Measurements from ENCODE around the gene AMIGO1. TPM values are rescaled to one million over a fixed set of nuclear protein-coding genes. Genes with fewer than 3 reads are reported as not detected.

The AMIGO1 gene
- polyA plus RNA-seq, 1 donor = 6.2 TPM

Other genes with a start within 250 kb of the AMIGO1 start
- 29.8 TPM for gene PSRC1, start 226.6 kb downstream of the AMIGO1 start, polyA plus RNA-seq (ENCODE audit: insufficient read length)
- gene MYBPHL, start 202.7 kb downstream of the AMIGO1 start, polyA plus RNA-seq (ENCODE audit: insufficient read length) = 0.37 TPM
- gene SORT1, start 111.8 kb downstream of the AMIGO1 start, polyA plus RNA-seq (ENCODE audit: insufficient read length) = 66.4 TPM
- gene PSMA5, start 83.3 kb downstream of the AMIGO1 start, polyA plus RNA-seq (ENCODE audit: insufficient read length) = 120 TPM
- gene SYPL2, start 43.2 kb downstream of the AMIGO1 start, polyA plus RNA-seq (ENCODE audit: insufficient read length) = 13.4 TPM
- gene ATXN7L2, start 25.8 kb downstream of the AMIGO1 start, polyA plus RNA-seq (ENCODE audit: insufficient read length) = 10.4 TPM
- 9.7 TPM for gene CYB561D1, start 15.6 kb downstream of the AMIGO1 start, polyA plus RNA-seq (ENCODE audit: insufficient read length)
- gene GPR61, start 30.1 kb upstream of the AMIGO1 start, polyA plus RNA-seq (ENCODE audit: insufficient read length) = 1.1 TPM
- 13.1 TPM for gene GNAI3, start 38.9 kb upstream of the AMIGO1 start, polyA plus RNA-seq (ENCODE audit: insufficient read length)
- gene GNAT2, start 109.9 kb upstream of the AMIGO1 start, polyA plus RNA-seq (ENCODE audit: insufficient read length) = not detected
- 50.3 TPM for gene AMPD2, start 110.1 kb upstream of the AMIGO1 start, polyA plus RNA-seq (ENCODE audit: insufficient read length)
- 73.1 TPM for gene GSTM4, start 146.4 kb upstream of the AMIGO1 start, polyA plus RNA-seq (ENCODE audit: insufficient read length)
- gene GSTM2, start 158.3 kb upstream of the AMIGO1 start, polyA plus RNA-seq (ENCODE audit: insufficient read length) = 268 TPM
- gene GSTM1, start 178.1 kb upstream of the AMIGO1 start, polyA plus RNA-seq (ENCODE audit: insufficient read length) = 115 TPM
- 44.7 TPM for gene GSTM5, start 202.5 kb upstream of the AMIGO1 start, polyA plus RNA-seq (ENCODE audit: insufficient read length)
- gene GSTM3, start 231.3 kb upstream of the AMIGO1 start, polyA plus RNA-seq (ENCODE audit: insufficient read length) = 159 TPM

Measured in left kidney (tissue), 1 donor.